Small intestine (tissue), 7 donors: ENCODE measurements around the gene EML4. TPM values are rescaled to one million over a fixed set of nuclear protein-coding genes. Genes with fewer than 3 reads are reported as not detected.
"Not testable (repeated sequence)": the region's sequence is repeated elsewhere in the genome, so short reads cannot be mapped to it uniquely, and the experiment has no call there.

ENCODE experiments used
- DNase-seq, 2 donors: peaks; one replicate each; pipeline versions ENCODE4 v3.0.0 to v3.0.0-alpha.2; 2013
- FAIRE-seq: peaks from 2 replicates; lab custom pipeline; 2012; peaks lifted over from hg19 to GRCh38; lab: Jason Lieb, UNC
- H3K27ac ChIP-seq, 3 donors: one replicate each; pipeline ENCODE4 v1.5.1; 2013; ENCODE audit warnings: low read length in 2 of 3, mild to moderate bottlenecking in 2 of 3, control low read depth in 1 of 3, inconsistent platforms in 1 of 3, low read depth in 1 of 3, moderate library complexity in 1 of 3
- H3K27me3 ChIP-seq, 3 donors: one replicate each; pipeline ENCODE4 v1.6.1; 2013; ENCODE audit warnings: low read length in 3 of 3, inconsistent platforms in 1 of 3; ENCODE audit not compliant: control insufficient read depth in 3 of 3, insufficient read depth in 3 of 3
- H3K36me3 ChIP-seq, 3 donors: one replicate each; pipeline ENCODE4 v1.6.1; 2013; ENCODE audit warnings: low read length in 3 of 3, inconsistent platforms in 1 of 3, low read depth in 1 of 3, mild to moderate bottlenecking in 1 of 3, moderate library complexity in 1 of 3; ENCODE audit not compliant: control insufficient read depth in 3 of 3, insufficient read depth in 2 of 3
- H3K4me1 ChIP-seq, 3 donors: one replicate each; pipeline ENCODE4 v1.6.1; 2013; ENCODE audit warnings: low read length in 2 of 3, inconsistent platforms in 1 of 3, low read depth in 1 of 3, mild to moderate bottlenecking in 1 of 3, moderate library complexity in 1 of 3; ENCODE audit not compliant: control insufficient read depth in 3 of 3, insufficient read depth in 2 of 3
- H3K4me3 ChIP-seq, 3 donors: one replicate each; pipeline ENCODE4 v1.5.1; 2013; ENCODE audit warnings: low read length in 3 of 3, control low read depth in 1 of 3, inconsistent platforms in 1 of 3, low read depth in 1 of 3, mild to moderate bottlenecking in 1 of 3, moderate library complexity in 1 of 3
- H3K9me3 ChIP-seq, 2 donors: one replicate each; pipeline ENCODE4 v1.6.1; 2013; ENCODE audit warnings: low read depth in 1 of 2, low read length in 1 of 2; ENCODE audit not compliant: control insufficient read depth in 2 of 2, insufficient read depth in 1 of 2
- WGBS, 3 donors: extraction: QIAGEN DNeasy Blood & Tissue Kit; methylation state at CpG; one replicate each; pipeline ENCODE4 v1.1.7; 2013; 5-methylcytosine and 5-hydroxymethylcytosine counted together
- polyA plus RNA-seq, 4 donors: library from polyadenylated mRNA; stranded (reverse) in 3 of 4; unstranded in 1 of 4; fragments of 200-250 nt in 3 of 4; fragments of 120-200 nt in 1 of 4; gene quantifications; one replicate each; pipeline versions ENCODE4 v1.2.1 to v1.2.3, GENCODE V29; 2013
- donor health status: healthy with polysubstance abuse.
- donor health status: control.
- donor health status: control.
- donor health status: Bipolar disorder and iron deficiency.
- donor health status: healthy.

Gene EML4
- polyA plus RNA-seq, 4 donors = 30.0 to 132 (median 33.3) TPM

GRCh38 chr2:42271246-42271645, 102.1 kb downstream of the EML4 start:
- H3K27ac ChIP-seq, DNase-seq, H3K4me3 ChIP-seq, H3K27me3 ChIP-seq, H3K9me3 ChIP-seq, H3K4me1 ChIP-seq, FAIRE-seq: not testable (repeated sequence)
- 72 to 95% (median 89%) methylated on average over 5 of the region's 5 CpGs for WGBS, 3 donors
- H3K36me3 ChIP-seq = peaks cover 0 to 17% (median 3%) of the 10 kb centered on the region in 3 donors

GRCh38 chr2:42274863-42275262, 105.7 kb downstream of the EML4 start:
- peaks cover 0 to 19% (median 2%) of the 10 kb centered on the region in 3 donors for H3K36me3 ChIP-seq
- FAIRE-seq (no peak), DNase-seq (no peak)
- no peaks in the 10 kb centered on the region for H3K9me3 ChIP-seq
- no peak overlapping the region for H3K27ac ChIP-seq
- H3K4me1 ChIP-seq = no peaks in the 10 kb centered on the region
- no peak overlapping the region for H3K4me3 ChIP-seq
- H3K27me3 ChIP-seq = no peaks in the 10 kb centered on the region
- 92 to 97% (median 97%) methylated on average over 2 of the region's 2 CpGs for WGBS, 3 donors

GRCh38 chr2:42281416-42282081, 112.4 kb downstream of the EML4 start:
- Histone ChIP-seq H3K27ac (peak overlapping the region in 1 of 3 donors; percentile 21), H3K4me3 (no peak overlapping the region), H3K27me3 (no peaks in the 10 kb centered on the region), H3K9me3 (no peaks in the 10 kb centered on the region), H3K36me3 (peaks cover 0 to 25% (median 11%) of the 10 kb centered on the region in 3 donors), H3K4me1 (peaks cover 0 to 15% (median 0%) of the 10 kb centered on the region in 3 donors)
- DNase-seq (peak in 1 of 2 donors; percentile 32), FAIRE-seq (no peak)
- WGBS, 3 donors = 49 to 72% (median 63%) methylated on average over 2 of the region's 2 CpGs

- FAIRE-seq = no peak
- Histone ChIP-seq H3K27ac (no peak overlapping the region), H3K4me3 (no peak overlapping the region), H3K36me3 (peaks cover 0 to 20% (median 15%) of the 10 kb centered on the region in 3 donors), H3K9me3 (no peaks in the 10 kb centered on the region), H3K27me3 (no peaks in the 10 kb centered on the region), H3K4me1 (peaks cover 0 to 20% (median 0%) of the 10 kb centered on the region in 3 donors)
- no peak for DNase-seq
- WGBS, 3 donors = 90 to 94% (median 90%) methylated on average over 6 of the region's 6 CpGs
Measured at GRCh38 chr2:42284019-42284418, 114.9 kb downstream of the EML4 start.

- H3K4me1 ChIP-seq = peaks cover 0 to 13% (median 0%) of the 10 kb centered on the region in 3 donors
- no peaks in the 10 kb centered on the region for H3K9me3 ChIP-seq
- no peak overlapping the region for H3K27ac ChIP-seq
- DNase-seq = no peak
- WGBS, 3 donors = 88 to 91% (median 90%) methylated on average over 2 of the region's 2 CpGs
- no peaks in the 10 kb centered on the region for H3K27me3 ChIP-seq
- H3K4me3 ChIP-seq = no peak overlapping the region
- peaks cover 4 to 23% (median 16%) of the 10 kb centered on the region in 3 donors for H3K36me3 ChIP-seq
- no peak for FAIRE-seq
Measured at GRCh38 chr2:42286268-42286946, 117.3 kb downstream of the EML4 start.

- Histone ChIP-seq H3K4me3 (no peak overlapping the region), H3K4me1 (peaks cover 0 to 10% (median 0%) of the 10 kb centered on the region in 3 donors), H3K27ac (no peak overlapping the region), H3K36me3 (peaks cover 4 to 28% (median 14%) of the 10 kb centered on the region in 3 donors), H3K27me3 (no peaks in the 10 kb centered on the region), H3K9me3 (no peaks in the 10 kb centered on the region)
- no peak for FAIRE-seq
- DNase-seq = no peak
- WGBS, 3 donors = 51 to 69% (median 66%) methylated on average over 1 of the region's 1 CpG
Measured at GRCh38 chr2:42288811-42289210, 119.7 kb downstream of the EML4 start.

GRCh38 chr2:42289222-42289621, 120.1 kb downstream of the EML4 start:
- FAIRE-seq (no peak), DNase-seq (no peak)
- no peaks in the 10 kb centered on the region for H3K27me3 ChIP-seq
- H3K36me3 ChIP-seq = peaks cover 4 to 29% (median 14%) of the 10 kb centered on the region in 3 donors
- H3K4me1 ChIP-seq = peaks cover 0 to 10% (median 0%) of the 10 kb centered on the region in 3 donors
- H3K4me3 ChIP-seq = no peak overlapping the region
- no peaks in the 10 kb centered on the region for H3K9me3 ChIP-seq
- no peak overlapping the region for H3K27ac ChIP-seq
- 82 to 90% (median 82%) methylated on average over 4 of the region's 4 CpGs for WGBS, 3 donors

GRCh38 chr2:42290005-42290404, 120.9 kb downstream of the EML4 start:
- Histone ChIP-seq H3K4me3 (no peak overlapping the region), H3K4me1 (peaks cover 0 to 10% (median 0%) of the 10 kb centered on the region in 3 donors), H3K36me3 (peaks cover 4 to 31% (median 15%) of the 10 kb centered on the region in 3 donors), H3K27ac (no peak overlapping the region), H3K9me3 (no peaks in the 10 kb centered on the region), H3K27me3 (no peaks in the 10 kb centered on the region)
- FAIRE-seq = no peak
- 91 to 95% (median 94%) methylated on average over 8 of the region's 8 CpGs for WGBS, 3 donors
- DNase-seq = no peak
